Measurements from ENCODE around the gene AACS.
"Not testable (repeated sequence)": the region's sequence is repeated elsewhere in the genome, so short reads cannot be mapped to it uniquely, and the experiment has no call there.

DNA sequence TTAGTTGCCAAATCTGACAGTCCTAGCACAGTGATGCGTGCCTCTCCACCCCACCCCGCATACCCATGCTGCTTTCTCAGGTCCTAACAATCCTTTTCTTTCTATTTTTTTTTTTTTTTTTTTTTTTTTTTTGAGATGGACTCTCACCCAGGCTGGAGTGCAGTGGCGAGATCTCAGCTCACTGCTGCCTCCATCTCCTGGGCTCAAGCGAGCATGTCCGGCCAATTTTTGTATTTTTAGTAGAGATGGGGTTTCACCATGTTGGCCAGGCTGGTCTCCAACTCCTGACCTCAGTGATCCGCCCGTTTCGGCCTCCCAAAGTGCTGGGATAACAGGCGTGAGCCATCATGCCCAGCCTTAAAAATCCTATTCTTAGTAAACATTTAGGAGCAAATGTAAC, 33.8 kb upstream of the AACS start:
- TF ChIP-seq RAD51 (IDR thresholded peaks at IDR 0.05); TCF12 (IDR thresholded peaks at IDR 0.05; ENCODE audit: low read depth, low read length); MEF2A (IDR thresholded peaks at IDR 0.05; ENCODE audit: insufficient read depth, low read depth, low read length); CEBPB (IDR thresholded peaks at IDR 0.05; ENCODE audit: borderline replicate concordance in 1 of 2, low read depth in 2 of 2, low read length in 2 of 2); FOXM1 (IDR thresholded peaks at IDR 0.05; ENCODE audit: low read depth, low read length); NFXL1 (IDR thresholded peaks at IDR 0.05; ENCODE audit: borderline replicate concordance); ETV6 (conservative IDR thresholded peaks at IDR 0.05 in 1 of 2, IDR thresholded peaks at IDR 0.05 in 1 of 2; ENCODE audit: borderline replicate concordance in 1 of 2, low read depth in 1 of 2); YY1 (IDR thresholded peaks at IDR 0.05; ENCODE audit: low read depth, low read length); BCL11A (IDR thresholded peaks at IDR 0.05; ENCODE audit: low read depth, low read length); MYB (IDR thresholded peaks at IDR 0.05; ENCODE audit: borderline replicate concordance, low read depth, low read length); POLR2AphosphoS5 (IDR thresholded peaks at IDR 0.05; ENCODE audit: low read length); PAX5 (IDR thresholded peaks at IDR 0.05; ENCODE audit: borderline replicate concordance, low read depth, low read length): not testable (repeated sequence)
- TF ChIP-seq, protein P1, sequence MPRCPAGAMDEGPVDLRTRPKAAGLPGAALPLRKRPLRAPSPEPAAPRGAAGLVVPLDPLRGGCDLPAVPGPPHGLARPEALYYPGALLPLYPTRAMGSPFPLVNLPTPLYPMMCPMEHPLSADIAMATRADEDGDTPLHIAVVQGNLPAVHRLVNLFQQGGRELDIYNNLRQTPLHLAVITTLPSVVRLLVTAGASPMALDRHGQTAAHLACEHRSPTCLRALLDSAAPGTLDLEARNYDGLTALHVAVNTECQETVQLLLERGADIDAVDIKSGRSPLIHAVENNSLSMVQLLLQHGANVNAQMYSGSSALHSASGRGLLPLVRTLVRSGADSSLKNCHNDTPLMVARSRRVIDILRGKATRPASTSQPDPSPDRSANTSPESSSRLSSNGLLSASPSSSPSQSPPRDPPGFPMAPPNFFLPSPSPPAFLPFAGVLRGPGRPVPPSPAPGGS (IDR thresholded peaks at IDR 0.05; ENCODE audit: borderline replicate concordance, insufficient read depth, low read depth, low read length, poor library complexity, severe bottlenecking): not testable (repeated sequence)
